HG02678 (cell line): ENCODE data around the gene PKMYT1.
A peak's percentile ranks its signal among the peaks of the same experiment; 100 is the strongest.
"Not testable (repeated sequence)": the region's sequence is repeated elsewhere in the genome, so short reads cannot be mapped to it uniquely, and the experiment has no call there.

Experiments used
- ATAC-seq: cut with Tn5 transposase; IDR thresholded peaks from one replicate; pipeline ENCODE4 v1.9.1; 2021; ENCODE audit warnings: mild to moderate bottlenecking, moderate library complexity; ENCODE audit not compliant: unreplicated experiment

The PKMYT1 gene

GRCh38 chr16:2938206-2938605 is 42.0 kb downstream of the PKMYT1 start:
- ATAC-seq = no peak

DNA sequence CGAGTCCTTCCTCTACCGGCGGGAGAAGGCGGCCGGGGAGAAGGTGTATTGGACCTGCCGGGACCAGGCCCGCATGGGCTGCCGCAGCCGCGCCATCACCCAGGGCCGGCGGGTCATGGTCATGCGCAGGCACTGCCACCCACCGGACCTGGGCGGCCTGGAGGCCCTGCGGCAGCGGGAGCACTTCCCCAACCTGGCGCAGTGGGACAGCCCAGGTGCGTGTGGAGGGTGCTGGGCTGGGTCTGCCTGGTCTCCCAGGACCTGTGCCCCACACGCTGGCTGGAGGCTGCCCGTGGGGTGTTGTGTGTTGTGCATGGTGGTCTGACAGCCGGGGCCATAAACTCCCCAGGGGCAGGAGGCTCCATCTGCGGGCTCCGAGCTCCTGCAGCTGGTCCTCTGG is 43.1 kb downstream of the PKMYT1 start:
- ATAC-seq = no peak

- ATAC-seq = no peak
Observed at GRCh38 chr16:2936436-2937011, 43.7 kb downstream of the PKMYT1 start.

DNA sequence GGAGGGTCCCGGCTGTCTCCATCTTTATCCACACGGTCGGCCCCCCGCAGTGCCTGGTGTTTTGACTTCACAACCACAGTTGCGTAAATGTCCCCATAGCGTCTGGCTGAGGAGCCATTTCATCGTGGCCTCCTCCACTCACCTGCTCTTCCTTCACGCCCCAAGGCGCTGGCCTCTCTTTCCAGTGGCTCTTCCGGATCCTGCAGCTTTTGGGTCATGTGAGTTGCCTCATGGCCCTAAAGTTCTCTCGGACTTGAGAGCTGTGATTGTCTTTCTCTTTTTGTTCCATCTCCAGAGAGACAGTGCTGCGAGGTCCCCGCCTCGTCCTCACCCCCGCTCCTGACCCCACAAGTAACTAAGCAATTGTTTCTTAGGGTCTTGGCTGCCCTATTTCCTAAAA is 45.8 kb downstream of the PKMYT1 start:
- no peak for ATAC-seq

DNA sequence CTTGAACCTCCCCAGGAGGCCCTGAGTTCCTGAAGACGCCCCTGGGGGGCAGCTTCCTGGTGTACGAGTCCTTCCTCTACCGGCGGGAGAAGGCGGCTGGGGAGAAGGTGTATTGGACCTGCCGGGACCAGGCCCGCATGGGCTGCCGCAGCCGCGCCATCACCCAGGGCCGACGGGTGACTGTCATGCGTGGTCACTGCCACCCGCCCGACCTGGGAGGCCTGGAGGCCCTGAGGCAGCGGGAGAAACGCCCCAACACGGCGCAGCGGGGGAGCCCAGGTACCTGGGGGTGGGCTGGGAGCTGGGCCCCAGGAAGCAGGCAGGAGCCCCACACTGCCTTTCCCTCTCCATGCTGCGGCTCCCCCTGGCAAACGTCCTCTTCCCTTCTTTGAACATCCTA is 46.5 kb downstream of the PKMYT1 start:
- no peak for ATAC-seq

- no peak for ATAC-seq
Observed at GRCh38 chr16:2933136-2933535, 47.1 kb downstream of the PKMYT1 start.

DNA sequence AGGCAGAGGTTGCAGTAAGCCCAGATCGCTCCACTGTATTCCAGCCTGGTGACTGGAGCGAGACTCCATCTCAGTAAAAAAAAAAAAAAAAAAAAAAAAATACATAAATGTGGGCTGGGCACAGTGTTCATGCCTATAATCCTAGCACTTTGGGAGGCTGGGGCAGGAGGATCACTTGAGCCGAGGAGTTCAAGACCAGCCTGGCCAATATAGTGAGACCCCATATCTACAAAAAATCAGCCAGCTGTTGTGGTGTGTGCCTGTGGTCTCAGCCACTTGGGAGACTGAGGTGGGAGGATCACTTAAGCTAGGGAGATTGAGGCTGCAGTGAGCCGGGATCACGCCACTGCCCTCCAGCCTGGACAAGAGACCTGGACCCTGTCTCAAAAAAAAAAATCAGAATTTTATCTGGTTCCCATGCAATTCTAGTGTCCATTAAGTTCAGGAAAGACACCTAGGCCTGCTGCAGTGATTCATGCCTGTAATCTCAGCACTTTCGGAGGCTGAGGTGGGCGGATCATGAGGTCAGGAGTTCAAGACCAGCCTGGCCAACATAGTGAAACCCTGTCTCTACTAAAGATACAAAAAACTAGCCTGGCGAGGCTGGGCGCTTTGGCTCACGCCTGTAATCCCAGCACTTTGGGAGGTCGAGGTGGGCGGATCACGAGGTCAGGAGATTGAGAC is 48.9 kb downstream of the PKMYT1 start:
- not testable (repeated sequence) for ATAC-seq

GRCh38 chr16:2930236-2930635 is 50.0 kb downstream of the PKMYT1 start:
- ATAC-seq = no peak

DNA sequence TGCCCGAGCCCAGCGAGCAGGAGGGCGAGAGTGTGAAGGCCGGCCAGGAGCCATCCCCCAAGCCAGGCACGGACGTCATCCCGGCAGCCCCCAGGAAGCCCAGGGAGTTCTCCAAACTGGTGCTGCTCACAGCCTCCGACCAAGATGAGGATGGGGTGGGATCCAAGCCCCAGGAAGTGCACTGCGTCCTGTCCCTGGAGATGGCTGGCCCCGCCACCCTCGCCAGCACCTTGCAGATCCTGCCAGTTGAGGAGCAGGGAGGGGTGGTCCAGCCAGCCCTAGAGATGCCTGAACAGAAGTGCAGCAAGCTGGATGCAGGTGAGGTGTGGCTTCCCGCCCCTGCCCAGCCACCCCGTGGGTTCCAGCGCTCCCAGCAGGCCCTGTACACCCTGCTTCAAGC is 50.6 kb downstream of the PKMYT1 start:
- no peak for ATAC-seq

- ATAC-seq = no peak
Observed at GRCh38 chr16:2928796-2929195, 51.5 kb downstream of the PKMYT1 start.

- ATAC-seq = not testable (repeated sequence)
Observed at GRCh38 chr16:2928151-2928550, 52.1 kb downstream of the PKMYT1 start.

DNA sequence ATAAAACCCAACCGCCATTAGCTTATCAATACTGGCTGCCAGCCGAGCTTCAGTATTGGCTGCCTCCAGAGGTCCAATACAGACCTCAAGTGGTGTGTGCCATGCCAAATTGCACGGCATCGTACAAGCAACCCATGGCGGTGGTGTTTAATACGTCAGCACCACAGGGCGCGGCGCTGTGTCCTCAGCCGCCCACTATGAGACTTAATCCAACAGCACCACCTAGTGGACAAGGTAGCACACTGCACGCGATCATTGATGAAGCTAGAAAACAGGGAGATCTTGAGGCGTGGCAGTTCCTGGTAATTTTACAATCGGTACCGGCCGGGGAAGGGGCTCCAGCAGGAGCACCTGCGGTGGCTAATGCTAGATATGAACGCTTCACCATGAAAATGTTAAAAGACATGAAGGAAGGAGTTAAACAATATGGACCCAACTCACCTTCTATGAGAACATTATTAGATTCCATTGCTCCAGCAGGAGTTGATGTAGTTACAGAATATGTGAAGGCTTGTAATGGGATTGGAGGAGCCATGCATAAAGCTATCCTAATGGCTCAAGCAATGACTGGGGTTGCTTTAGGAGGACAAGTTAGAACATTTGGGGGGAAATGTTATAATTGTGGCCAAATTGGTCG is 53.1 kb downstream of the PKMYT1 start:
- ATAC-seq = peak; percentile 52

DNA sequence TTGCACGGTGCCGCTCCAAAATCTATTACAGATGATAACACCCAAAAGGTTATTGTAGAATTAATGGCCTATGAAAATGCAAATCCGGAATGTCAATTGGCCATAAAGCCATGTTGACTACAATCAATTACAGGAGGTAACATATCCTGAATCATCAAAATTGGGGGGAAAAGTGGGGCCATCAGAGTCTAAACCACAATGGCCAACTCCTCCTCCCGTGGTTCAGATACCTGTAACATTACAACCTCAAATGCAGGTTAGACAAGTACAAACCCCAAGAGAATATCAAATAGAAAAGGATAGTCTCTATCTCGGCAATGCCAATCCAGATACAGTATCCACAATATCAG is 53.6 kb downstream of the PKMYT1 start:
- ATAC-seq = no peak

DNA sequence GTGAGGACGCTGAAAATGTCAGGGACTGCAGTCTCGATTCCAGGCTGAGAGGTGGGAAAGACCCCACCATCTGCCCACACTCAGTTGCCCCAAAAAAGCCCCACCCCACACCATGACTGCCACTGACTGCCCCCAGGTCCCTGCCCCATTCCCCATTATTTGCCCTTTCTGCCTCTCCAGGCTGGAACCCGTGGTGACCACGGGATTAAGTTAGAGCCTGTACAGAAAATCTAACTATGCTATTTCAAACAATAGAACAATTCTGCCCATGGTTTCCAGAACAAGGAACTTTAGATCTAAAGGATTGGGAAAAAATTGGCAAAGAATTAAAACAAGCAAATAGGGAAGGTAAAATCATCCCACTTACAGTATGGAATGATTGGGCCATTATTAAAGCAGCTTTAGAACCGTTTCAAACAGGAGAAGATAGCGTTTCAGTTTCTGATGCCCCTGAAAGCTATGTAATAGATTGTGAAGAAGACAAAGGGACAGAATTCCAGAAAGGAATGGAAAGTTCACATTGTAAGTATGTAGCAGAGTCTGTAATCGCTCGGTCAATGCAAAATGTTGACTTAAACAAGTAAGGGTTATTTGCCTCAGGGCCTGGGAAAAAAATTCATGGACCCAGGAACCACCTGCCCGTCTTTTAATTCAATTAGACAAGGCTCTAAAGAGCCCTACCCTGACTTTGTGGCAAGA is 54.1 kb downstream of the PKMYT1 start:
- no peak for ATAC-seq

DNA sequence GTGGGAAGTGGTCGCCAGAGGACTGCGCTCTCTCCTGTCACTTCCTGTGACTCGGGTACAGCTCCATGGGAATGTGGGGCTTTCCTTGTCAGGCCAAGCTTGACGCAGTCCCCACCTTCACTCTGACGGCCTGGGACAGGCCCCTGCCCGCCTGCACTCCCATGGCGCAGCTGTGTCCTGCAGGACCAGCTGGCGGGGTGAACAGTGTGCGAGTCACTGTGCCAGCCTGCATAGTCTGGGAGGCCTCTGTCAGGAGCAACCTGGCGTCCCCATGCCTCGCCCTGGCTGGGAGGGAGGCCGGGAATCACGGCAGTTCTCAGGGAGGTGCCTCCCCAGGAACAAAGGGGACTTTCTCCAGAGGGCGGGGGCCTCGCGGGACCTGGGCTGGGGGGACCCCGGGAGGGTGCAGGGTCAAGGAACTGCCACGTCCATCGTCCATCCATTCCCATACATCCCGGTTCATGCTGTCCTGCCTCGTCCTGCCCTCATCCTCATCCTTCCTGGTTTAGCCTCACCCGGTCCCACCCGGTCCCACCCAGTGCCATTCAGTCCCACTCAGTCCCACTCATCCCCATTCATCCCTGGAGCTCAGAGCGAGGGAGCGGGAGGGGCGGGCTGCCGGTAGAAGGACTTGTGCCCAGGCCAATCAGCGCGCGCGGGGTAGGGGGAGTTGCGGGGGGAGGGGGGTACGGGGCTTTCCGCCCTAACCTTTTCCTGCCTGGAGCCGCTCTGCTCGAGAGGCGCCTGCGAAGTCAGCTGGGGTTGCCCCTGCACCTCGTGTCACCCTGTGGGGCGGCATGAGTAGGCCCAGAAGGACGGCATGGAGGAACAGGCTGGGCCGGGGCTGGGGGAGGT is 55.1 kb downstream of the PKMYT1 start:
- no peak for ATAC-seq

GRCh38 chr16:2923481-2923880 is 56.8 kb downstream of the PKMYT1 start:
- no peak for ATAC-seq
